ENCODE measurements around the gene SPTBN1.

- TF ChIP-seq CTCF (IDR thresholded peaks at IDR 0.05) (no peak), POLR2A (IDR thresholded peaks at IDR 0.05) (no peak)
Observed at GRCh38 chr2:54669677-54670484, 213.8 kb downstream of the SPTBN1 start.

All from ovary (tissue), 3 donors.